OCI-LY1 (cell line): Measurements from ENCODE around the gene ZMIZ1.

Source experiments
- H2AFZ ChIP-seq: fragments of 200-600 bp; sonication (generic), shearing (Covaris generic); 2 replicates; pipeline ENCODE4 v1.6.0; 2014; ENCODE audit warnings: antibody characterized with exemption, mild to moderate bottlenecking, low read length
- H3F3A ChIP-seq: fragments of 200-600 bp; sonication (generic), shearing (Covaris generic); 2 replicates; pipeline ENCODE4 v1.6.0; 2014; ENCODE audit warnings: mild to moderate bottlenecking, antibody characterized with exemption, low read length, moderate library complexity; ENCODE audit not compliant: insufficient read depth
- H3K27ac ChIP-seq: fragments of 200-600 bp; sonication (generic); 2 replicates; pipeline ENCODE4 v1.5.1; 2014; ENCODE audit warnings: low read length, mixed run types, mild to moderate bottlenecking, low read depth; ENCODE audit not compliant: poor library complexity, severe bottlenecking
- H3K27me3 ChIP-seq: fragments of 200-600 bp; sonication (generic); 2 replicates; pipeline ENCODE4 v1.6.0; 2014; ENCODE audit warnings: antibody characterized with exemption, mild to moderate bottlenecking, low read length, moderate library complexity; ENCODE audit not compliant: insufficient read depth
- H3K36me3 ChIP-seq: fragments of 200-600 bp; sonication (generic); 2 replicates; pipeline ENCODE4 v1.6.1; 2014; ENCODE audit warnings: mild to moderate bottlenecking, antibody characterized with exemption, low read length, moderate library complexity, mixed read lengths; ENCODE audit not compliant: insufficient read depth
- H3K4me1 ChIP-seq: fragments of 200-600 bp; sonication (generic); 2 replicates; pipeline ENCODE4 v1.5.1; 2014; ENCODE audit warnings: mild to moderate bottlenecking, low read length, moderate library complexity; ENCODE audit not compliant: insufficient read depth, severe bottlenecking
- H3K4me2 ChIP-seq: fragments of 200-600 bp; sonication (generic), shearing (Covaris generic); 2 replicates; pipeline ENCODE4 v1.6.1; 2014; ENCODE audit warnings: low read length
- H3K4me3 ChIP-seq: fragments of 200-600 bp; sonication (generic); 2 replicates; pipeline ENCODE4 v1.5.1; 2014; ENCODE audit warnings: low read length, low read depth, mild to moderate bottlenecking, mixed read lengths; ENCODE audit not compliant: poor library complexity, severe bottlenecking
- H3K79me2 ChIP-seq: fragments of 200-600 bp; shearing (Covaris generic); 2 replicates; pipeline ENCODE4 v1.6.1; 2016; ENCODE audit warnings: mixed run types, low read length, mixed read lengths; ENCODE audit not compliant: insufficient read depth
- H3K9ac ChIP-seq: fragments of 200-600 bp; sonication (generic), shearing (Covaris generic); 2 replicates; pipeline ENCODE4 v1.6.1; 2014; ENCODE audit warnings: mild to moderate bottlenecking, low read length, mixed read lengths
- H3K9me2 ChIP-seq: fragments of 200-600 bp; sonication (generic), shearing (Covaris generic); 2 replicates; pipeline ENCODE4 v1.6.1; 2014; ENCODE audit warnings: low read depth, mild to moderate bottlenecking, low read length, mixed read lengths
- H3K9me3 ChIP-seq: fragments of 200-600 bp; shearing (Covaris generic); 2 replicates; pipeline ENCODE4 v1.6.1; 2014; ENCODE audit warnings: low read length, mixed read lengths
- H4K20me1 ChIP-seq: fragments of 200-600 bp; sonication (generic), shearing (Covaris generic); 2 replicates; pipeline ENCODE4 v1.6.0; 2016; ENCODE audit warnings: mild to moderate bottlenecking, low read length; ENCODE audit not compliant: insufficient read depth
- EZH2 ChIP-seq: fragments of 200-600 bp; sonication (generic), shearing (Covaris generic); IDR thresholded peaks from 2 replicates; pipeline ENCODE4 v1.8.0; 2017; ENCODE audit warnings: borderline replicate concordance, mixed run types, mild to moderate bottlenecking, antibody characterized with exemption, low read length, moderate library complexity, mixed read lengths
- TF ChIP-seq, protein P1 (sequence below): fragments of 200-600 bp; sonication (generic), shearing (Covaris generic); IDR thresholded peaks from 2 replicates; pipeline ENCODE4 v1.5.1; 2017; ENCODE audit warnings: mild to moderate bottlenecking, antibody characterized with exemption, low read length, moderate library complexity, mixed read lengths

The ZMIZ1 gene

DNA sequence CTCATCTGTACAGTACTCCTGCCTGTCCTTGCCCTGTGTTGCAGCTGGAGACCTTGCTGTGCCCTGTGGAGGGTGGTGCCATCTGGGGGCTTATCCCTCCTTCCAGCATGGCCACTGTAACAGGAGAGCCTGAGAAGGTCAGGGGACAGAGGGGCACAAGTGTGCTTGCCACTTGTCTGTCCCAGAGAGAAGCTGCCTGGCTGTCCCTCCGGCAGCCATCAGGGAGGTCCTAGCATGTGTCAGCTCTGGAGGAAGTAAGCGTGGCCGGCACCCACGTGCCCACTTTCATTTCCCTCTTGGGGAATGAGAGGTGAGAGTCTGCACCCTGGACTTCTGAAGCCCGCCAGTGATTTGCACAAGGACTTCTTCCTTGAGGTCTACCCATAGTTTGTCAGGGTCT lies 181.5 kb downstream of the ZMIZ1 start:
- TF ChIP-seq EZH2: no peak
- TF ChIP-seq, protein P1, sequence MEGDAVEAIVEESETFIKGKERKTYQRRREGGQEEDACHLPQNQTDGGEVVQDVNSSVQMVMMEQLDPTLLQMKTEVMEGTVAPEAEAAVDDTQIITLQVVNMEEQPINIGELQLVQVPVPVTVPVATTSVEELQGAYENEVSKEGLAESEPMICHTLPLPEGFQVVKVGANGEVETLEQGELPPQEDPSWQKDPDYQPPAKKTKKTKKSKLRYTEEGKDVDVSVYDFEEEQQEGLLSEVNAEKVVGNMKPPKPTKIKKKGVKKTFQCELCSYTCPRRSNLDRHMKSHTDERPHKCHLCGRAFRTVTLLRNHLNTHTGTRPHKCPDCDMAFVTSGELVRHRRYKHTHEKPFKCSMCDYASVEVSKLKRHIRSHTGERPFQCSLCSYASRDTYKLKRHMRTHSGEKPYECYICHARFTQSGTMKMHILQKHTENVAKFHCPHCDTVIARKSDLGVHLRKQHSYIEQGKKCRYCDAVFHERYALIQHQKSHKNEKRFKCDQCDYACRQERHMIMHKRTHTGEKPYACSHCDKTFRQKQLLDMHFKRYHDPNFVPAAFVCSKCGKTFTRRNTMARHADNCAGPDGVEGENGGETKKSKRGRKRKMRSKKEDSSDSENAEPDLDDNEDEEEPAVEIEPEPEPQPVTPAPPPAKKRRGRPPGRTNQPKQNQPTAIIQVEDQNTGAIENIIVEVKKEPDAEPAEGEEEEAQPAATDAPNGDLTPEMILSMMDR: no peak
- Histone ChIP-seq H3K4me3 (no peak overlapping the region), H2AFZ (no peak overlapping the region), H4K20me1 (no peaks in the 10 kb centered on the region), H3K9me3 (no peaks in the 10 kb centered on the region), H3K36me3 (no peaks in the 10 kb centered on the region), H3K27me3 (0 out of 2 replicates have a peak, but pooled peaks cover 8% of the 10 kb centered on the region), H3F3A (no peaks in the 10 kb centered on the region), H3K27ac (no peak overlapping the region), H3K4me1 (no peaks in the 10 kb centered on the region), H3K9me2 (no peaks in the 10 kb centered on the region), H3K79me2 (no peaks in the 10 kb centered on the region), H3K4me2 (no peak overlapping the region), H3K9ac (no peak overlapping the region)

GRCh38 chr10:79252450-79252849 lies 183.7 kb downstream of the ZMIZ1 start:
- Histone ChIP-seq H3K9ac (no peak overlapping the region), H3K4me3 (no peak overlapping the region), H3K27ac (no peak overlapping the region), H4K20me1 (no peaks in the 10 kb centered on the region), H3K4me2 (no peak overlapping the region), H3K4me1 (no peaks in the 10 kb centered on the region), H3K36me3 (no peaks in the 10 kb centered on the region), H3F3A (no peaks in the 10 kb centered on the region), H3K9me3 (no peaks in the 10 kb centered on the region), H3K27me3 (0 out of 2 replicates have a peak, but pooled peaks cover 8% of the 10 kb centered on the region), H3K79me2 (no peaks in the 10 kb centered on the region), H2AFZ (no peak overlapping the region), H3K9me2 (no peaks in the 10 kb centered on the region)
- TF ChIP-seq, protein P1: no peak
- TF ChIP-seq EZH2: no peak

- Histone ChIP-seq H3K27me3 (0 out of 2 replicates have a peak, but pooled peaks cover 8% of the 10 kb centered on the region), H3F3A (no peaks in the 10 kb centered on the region), H4K20me1 (no peaks in the 10 kb centered on the region), H3K4me2 (no peak overlapping the region), H3K36me3 (no peaks in the 10 kb centered on the region), H3K9ac (no peak overlapping the region), H3K4me3 (no peak overlapping the region), H3K9me3 (no peaks in the 10 kb centered on the region), H3K27ac (no peak overlapping the region), H2AFZ (no peak overlapping the region), H3K79me2 (no peaks in the 10 kb centered on the region), H3K9me2 (no peaks in the 10 kb centered on the region), H3K4me1 (no peaks in the 10 kb centered on the region)
- TF ChIP-seq, protein P1: no peak
- TF ChIP-seq EZH2: no peak
Observed at GRCh38 chr10:79252971-79253370, 184.2 kb downstream of the ZMIZ1 start.
